NK-92 (cell line): Measurements from ENCODE around the gene PDE6C.

Source experiments
- DNase-seq: peaks from one replicate; lab custom pipeline; 2025; ENCODE audit not compliant: unreplicated experiment; lab: John Stamatoyannopoulos, UW

The PDE6C gene

DNA sequence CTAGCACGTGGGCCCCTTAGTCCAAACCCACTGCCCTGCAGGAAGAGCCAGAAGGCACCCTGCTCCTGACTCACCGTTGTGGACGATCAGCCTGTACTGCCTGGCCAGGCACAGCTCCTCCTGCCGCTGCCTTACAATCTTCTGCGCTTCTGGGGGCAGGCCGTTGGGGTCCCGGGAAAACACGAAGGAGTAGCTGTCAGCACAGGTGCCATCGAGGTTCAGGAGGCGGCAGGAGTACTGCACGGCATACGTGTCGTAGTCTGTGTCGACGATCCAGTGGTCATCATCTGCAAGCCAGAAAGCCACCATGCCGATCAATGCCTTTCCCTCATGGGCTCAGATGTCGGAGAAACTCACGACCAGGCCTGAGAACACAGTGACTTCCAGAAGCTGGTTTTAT lies 18.6 kb upstream of the PDE6C start:
- no peak for DNase-seq

DNA sequence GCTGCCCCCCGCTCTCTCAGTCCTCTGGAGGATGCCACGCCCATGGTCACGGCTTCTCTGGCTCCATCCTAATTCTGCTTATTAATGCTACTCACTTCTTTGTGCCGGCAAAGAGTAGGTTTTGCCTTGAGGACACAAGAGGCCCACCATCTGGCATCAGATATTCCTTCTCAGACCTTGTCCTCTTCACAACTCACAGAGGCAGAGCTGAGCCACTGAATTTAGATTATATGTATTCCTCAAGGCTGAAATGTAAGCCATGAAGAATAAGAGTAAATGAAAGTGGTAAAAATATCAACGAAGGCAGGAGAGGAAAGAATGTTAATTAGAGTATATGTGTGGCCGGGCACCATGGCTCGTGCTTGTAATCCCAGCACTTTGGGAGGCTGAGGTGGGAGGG lies 17.8 kb upstream of the PDE6C start:
- DNase-seq = no peak

DNA sequence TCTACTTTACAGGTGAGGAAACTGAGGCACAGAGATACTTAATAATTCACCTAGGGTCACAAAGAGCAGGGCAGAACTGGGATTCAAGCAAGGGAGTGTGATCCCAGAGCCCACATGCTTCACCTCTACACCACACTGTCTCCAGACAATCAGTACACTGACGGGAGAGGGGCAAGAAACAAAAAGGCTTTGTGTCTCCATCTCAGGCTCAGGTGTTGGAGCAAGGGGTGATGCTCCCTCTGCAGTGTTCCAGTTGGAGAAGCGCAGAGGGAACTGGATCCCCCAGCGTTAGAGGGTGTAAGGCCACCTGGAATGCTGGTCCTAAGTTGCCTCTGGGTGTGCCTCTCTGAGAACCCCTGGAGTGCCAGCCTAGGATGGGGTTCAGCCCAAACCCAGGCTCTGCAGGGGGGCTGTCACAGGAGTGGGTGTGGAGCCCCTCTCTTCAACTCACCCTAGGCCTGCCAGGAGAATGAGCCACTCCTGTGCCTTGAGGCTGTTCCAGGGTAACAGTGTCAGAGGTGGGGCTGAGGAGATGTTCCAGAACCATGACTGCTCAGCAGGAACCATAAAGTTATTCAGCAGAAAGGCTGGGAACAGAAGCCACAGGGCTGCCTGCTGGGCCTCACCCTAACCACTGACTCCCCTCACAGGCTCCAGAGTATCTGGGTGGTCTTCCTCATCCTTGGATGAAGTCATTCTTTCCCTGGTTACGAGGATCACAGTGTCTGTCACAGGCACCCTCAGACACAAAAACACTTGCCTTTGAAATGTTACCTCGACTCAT lies 16.8 kb upstream of the PDE6C start:
- no peak for DNase-seq

DNA sequence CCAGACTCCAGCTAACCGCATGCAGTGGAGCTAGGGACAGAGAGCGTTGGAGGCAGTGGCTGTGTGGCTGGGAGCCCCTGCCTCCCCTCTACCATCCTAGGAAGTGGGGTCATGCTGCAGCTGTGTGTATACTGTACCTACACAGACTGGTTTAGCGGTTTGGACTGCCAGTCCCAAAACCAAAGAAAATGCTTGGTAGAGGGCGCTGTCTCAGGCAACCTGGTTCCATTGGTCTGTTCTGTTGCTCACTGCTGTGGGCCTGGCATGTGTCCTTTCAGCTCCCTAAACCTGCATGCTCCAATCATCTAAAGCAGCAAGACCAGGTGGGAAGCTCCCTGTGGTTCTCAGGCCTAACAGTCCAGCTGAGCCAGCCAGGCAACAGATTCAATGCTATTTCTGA lies 15.8 kb upstream of the PDE6C start:
- no peak for DNase-seq

DNA sequence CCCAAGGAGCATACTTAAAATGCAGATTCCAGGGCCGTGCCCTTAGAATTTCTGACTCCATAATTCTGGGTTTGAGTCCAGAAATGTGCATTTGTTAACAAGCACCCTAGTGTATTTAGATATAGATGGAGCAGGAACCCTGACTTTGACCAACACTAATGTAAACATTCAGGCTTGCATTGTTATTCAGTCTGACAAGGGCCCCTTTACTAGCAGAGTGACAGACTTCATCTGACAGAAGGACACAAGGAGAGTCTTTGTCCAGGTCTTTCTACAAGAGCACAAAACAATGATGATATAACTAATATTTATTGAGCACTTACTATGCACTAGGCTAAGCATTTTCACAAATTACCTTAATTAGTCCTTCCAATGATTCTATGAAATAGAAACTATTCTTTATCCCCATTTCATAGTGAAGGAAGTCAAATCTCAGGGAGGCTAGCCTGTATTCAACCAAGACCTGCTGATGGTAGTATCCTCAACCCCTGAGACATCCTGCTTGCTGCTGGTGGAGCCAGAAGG lies 15.2 kb upstream of the PDE6C start:
- DNase-seq = no peak

DNA sequence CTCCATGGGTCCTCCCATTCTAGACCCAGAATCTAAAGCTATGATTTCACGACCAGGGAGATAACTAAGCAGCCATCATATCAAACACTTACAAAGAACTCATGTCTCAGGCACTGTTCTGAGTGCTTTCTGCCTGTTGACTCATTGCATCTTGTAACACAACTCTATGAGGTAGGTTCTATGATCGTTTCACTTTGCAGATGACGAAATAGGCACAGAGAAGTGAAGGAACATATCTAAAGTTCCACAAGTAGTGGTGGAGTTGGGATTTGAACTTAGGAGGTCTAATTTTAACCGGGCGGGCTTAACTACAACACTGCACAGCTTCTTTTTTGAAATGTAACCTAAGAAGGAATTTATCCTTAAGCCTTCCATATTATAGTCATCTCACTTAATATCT lies 14.2 kb upstream of the PDE6C start:
- DNase-seq = no peak

DNA sequence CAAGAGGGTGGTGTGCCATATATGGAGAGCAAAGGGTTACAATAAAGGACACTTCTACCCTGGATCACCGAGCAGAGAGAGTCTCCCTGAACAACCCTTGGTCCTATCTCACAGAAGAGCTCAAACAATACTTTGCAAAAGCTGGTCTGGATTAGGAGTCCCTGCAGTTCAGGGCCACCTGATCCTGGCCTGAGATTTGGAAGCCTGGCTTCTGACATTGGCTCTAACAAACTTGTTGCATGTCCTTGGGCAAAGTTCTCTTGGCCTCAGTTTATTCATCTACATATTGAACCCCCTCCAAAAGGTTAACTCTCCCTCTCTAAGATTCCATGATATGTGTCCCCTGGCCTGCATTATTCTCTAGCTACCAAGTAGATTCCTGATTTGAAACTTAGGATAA lies 13.0 kb upstream of the PDE6C start:
- DNase-seq = no peak

DNA sequence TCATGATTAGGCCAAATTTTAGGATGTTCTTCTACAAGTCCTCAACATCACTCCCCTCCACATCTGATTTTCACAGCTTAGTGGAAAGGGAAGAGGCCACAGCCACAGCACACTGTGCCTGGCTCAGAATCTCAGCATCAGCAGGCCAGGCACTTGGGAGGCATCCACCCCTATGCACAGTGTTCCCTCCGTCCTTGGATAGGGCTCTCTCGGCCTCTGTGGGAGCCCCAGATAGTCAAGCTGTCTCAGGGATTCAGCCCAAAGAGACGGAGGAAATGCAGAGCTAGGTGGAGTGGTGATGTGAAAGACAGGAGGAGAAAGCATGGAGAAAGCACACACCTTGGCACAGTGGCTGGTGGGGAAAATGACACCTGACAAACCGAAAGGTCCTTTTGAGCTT lies 12.6 kb upstream of the PDE6C start:
- DNase-seq = no peak

DNA sequence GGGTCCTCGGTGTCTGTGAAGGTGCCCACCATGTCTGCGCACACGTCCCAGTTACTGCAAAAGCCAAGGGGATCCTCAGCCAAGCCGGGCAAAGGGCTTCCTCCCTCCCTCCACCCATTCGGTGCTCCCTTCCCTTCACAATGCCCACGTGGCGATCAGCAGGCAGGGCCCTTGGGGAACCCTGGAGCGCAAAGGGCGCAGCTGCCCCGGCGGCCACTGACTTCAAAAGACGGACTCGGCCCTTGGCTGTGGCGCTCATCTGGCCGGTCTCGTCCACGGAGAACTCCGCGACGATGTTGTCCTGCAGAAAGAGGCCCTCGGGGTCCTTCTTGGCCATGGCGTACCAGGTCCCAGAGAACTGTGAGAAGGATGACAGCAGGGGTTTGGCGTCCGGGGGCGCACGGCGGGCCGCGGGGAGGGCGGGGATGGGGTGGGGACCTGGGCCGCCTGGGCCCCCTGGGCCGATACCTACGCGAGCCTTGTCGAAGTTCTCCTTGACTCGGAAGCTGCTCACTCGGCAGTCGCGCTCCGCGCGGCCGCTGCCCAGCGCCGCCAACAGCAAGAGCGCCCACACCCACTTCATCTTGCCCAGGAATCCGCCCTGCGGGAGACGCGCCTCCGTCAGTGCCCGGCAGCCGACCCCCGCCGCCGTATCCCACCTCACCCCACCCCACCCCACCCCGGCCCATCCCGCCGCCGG lies 11.7 kb upstream of the PDE6C start:
- no peak for DNase-seq

DNA sequence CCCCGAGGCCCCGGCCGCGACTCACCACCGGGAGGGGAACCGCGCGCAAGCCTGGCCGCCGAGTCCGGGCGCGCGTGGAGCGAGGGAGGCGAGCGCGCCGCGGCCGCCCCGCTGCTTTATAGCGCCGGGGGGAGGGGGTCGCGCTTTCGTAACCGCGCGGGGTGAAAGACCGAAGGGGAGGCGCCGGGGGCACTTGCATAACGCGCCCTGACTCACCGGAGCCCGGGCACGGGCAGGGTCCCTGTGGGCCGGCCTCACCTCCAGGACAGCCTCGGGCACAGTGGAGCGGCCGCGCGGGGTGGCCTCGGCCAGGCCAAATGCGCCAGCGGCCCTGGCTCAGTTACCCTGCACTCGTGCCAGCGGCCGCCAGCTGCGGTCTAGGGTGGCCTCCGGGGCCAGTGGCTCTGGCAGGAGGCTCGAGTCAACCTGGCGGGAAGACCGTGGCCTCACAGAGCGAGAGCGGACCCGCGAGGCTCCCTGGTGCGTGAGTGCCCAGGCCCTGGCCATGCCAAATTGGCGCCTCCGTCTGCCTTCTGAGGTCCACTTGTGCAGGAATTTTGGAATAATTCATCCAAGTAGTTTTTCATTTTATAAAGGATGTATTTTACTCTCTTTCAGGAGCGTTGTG lies 11.1 kb upstream of the PDE6C start, which contains the start of gene RBP4:
RBP4 (minus strand) TSS at position 90 of the 628 bp plus-strand sequence. CDS start 207 bp downstream, outside the sequence.
- DNase-seq = no peak

DNA sequence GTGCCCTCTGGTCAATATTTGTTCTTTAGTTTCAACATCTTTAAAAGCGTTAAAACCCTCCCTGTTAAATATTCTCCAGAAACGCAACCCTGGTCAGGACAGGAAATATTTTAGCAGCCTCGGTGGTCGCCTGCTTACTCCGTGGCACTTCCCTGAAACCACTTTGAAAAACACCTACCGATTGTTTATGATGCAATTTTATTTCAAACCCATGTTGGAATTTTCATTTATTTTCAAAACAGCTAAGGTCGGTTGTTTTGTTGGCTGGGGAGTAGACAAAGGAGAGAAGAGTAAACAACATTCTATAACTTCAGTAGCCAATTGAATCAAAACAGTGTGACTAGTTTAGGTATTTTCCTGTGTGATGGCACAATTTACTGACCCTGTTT lies 10.6 kb upstream of the PDE6C start:
- no peak for DNase-seq

DNA sequence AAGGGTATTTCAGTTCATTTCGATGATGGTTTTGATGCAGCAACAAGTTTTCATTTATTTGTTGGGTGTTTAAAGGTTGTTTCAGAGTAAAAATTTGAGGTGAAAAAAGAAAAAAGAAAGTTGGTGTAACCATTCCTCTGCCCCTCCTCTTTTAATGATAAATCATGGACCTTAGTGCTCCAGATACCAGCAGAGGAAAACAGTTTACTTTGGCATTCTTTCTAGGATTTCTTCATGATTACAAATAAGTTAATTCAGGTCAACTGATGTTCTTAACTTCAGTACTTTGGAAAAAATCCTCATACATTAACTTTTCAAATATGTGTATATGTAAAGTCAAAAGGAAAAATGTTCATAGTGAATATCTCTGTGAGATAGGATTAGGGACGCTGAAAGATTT lies 9.3 kb upstream of the PDE6C start:
- no peak for DNase-seq

DNA sequence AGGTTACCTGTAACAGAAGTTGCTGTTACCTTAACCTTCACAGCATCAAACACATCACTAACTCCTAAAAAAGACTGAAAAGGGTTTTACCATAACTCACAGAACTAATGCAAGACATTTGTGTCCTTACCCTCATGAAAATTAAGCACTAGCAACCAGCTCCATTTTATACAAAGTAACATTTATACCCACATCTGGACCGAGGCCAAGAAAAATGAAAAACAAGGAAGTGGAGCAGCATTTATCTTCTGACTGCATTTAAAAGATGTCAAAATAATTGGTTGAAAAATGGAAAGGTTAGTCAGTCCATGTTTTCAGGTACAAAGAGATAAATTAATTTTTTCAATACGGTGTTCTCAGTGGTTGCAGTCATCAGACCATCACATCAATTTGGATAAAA lies 8.2 kb upstream of the PDE6C start:
- DNase-seq = no peak

DNA sequence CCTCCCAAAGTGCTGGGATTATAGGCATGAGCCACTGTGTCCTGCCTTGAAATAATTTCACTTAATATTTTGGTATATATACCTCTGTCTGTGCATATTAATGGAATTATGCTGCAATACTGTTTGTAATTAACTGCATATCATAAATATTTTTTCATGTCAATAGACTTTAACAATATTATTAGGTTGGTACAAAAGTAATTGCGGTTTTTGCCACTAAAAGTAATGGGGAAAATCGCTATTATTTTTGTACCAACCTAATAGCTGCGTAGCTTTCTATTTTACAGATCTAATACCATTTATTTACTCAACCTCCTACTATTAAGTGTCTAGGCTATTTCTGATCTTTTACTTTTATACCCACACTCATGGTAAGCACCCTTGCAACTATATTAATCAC lies 3.9 kb upstream of the PDE6C start:
- DNase-seq = no peak

DNA sequence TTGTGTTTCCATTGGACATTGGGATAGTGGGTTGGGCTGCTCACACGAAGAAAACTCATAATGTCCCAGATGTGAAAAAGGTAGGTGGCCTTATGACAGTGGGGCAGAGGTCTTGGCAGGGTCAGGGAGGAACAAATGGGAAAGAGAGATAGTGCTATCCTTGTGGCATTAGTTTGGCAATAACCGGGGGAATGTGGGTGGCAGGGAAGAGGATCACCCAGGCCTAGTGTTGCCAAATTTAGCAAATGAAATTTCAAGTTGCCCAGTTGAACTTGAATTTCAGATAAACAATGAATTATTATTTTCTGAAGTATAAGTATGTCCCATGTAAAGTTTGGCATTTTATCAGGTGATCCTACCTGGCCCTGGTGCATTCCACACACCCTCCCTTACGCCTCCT lies 789 bp downstream of the PDE6C start:
- no peak for DNase-seq

DNA sequence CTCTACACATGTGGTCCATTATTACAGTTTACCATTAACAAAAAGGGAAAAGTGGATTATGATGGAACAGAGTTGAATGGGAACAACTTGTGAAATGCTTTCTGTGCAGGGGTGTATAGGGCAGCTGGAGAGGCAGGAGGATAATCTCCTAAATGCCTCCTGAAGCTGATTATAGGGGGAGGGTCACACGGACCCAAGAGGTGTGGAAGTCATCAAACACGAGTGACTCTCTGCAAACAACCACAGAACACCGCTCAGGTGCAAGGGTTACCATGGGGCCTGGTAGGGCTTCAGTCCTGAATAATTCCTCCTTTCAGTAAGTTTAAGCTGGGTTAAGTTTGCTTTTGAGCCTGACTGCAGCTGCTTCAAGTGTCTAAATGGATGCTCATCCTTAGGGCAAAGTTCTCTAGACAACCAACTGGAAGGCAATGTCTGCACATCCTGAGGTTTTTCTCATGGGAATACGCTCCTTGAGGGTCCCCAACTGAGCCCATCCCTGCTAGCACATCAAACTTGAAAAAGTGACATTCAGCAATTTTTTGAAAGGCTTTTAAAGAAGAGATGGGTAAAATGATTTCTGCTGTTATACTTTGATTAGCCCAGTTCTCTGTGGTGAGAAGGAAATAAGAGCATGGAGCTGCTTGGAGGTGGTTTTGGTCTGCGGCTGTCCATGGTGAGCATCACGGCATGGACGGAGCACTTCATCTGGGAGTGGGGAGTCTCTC lies 1.9 kb downstream of the PDE6C start:
- DNase-seq = no peak

DNA sequence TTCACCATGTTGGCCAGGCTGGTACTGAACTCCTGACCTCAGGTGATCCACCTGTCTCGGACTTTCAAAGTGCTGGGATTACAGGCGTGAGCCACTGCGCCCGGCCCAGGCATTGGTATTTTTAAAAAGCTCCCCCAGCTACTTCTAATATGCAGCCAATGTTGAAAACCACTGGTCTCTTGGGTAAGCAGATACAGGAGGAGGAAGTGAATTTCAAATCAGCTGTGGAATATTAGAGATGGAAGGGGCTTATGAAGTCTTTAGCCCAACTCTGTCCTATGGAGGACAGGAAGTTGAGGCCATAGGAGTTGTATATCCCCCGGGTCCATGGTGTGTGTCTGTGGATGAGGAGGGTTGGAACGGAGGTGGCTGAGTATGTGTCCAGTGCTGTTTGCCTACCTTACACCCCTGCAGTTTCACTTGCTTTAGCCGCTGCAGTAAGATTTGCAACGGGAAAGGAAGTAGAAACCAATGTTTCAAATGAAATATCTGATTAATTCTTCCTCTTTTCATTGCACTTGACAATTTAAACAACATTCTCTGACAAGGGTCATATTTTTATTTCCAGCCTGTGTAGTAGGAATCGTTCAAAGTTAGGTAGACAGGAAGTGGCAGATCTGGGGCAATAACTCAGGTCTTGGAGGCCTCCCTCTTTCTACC lies 3.4 kb downstream of the PDE6C start:
- no peak for DNase-seq

DNA sequence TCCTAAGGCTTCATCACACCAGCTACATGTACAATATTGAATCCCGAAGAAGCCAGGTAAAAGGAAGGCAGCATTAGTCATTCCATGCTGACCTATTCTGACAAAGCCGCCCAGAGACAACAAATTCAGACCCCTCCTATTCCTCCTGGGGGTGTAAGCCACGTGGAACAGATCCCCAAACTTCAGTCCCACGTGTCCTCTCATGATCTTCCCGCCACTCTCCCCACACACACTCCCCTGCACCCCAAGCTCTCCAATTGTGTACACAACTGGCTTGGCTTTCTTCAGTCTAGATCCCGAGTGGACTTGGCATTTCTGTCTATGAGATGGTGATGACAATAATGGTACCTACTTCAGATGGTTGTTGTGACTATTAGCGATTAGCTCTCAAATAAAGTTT lies 8.6 kb downstream of the PDE6C start:
- no peak for DNase-seq

DNA sequence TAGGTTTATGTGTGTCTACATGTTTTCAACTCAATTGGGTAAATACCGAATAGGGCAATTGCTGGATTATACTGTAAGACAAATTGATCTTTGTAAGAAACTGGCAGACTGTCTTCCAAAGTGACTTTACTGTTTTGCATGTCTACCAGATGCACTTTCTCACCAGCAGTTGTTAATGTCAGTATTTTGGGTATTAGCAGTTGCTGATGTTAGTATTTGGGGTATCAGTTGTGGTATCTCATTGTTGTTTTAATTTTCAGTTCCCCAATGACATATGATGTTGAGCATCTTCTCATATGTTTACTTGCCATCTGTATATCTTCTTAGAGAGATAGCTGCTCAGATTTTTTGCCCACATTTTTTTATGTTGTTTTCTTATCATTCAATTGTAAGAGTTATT lies 10.6 kb downstream of the PDE6C start:
- no peak for DNase-seq

DNA sequence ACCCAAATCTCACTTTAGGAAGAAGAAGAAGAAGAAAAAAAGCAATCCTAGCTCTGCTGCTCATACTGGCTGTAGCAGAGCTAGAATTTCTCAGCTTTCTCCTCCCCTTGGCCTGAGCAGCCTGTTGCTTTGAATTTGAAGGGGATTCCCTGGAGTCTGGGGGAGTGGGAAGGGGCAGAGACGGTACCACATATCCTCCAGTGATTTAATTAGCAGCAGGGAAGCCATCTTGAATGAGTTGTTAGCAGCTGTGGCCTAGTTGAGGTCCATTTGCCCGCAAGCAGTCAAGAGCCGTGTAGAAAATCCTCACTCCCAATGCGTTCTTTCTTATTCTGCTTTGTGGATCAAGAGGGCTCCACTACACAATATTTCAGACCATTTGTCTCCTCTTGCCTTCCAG lies 16.5 kb downstream of the PDE6C start:
- DNase-seq = no peak
